Pons (tissue), 1 donor: Measurements from ENCODE around the gene C21orf91.

Source experiments
- DNase-seq: peaks from one replicate; pipeline ENCODE4 v3.0.0-alpha.2; 2016; ENCODE audit warnings: low spot score

C21orf91 gene

DNA sequence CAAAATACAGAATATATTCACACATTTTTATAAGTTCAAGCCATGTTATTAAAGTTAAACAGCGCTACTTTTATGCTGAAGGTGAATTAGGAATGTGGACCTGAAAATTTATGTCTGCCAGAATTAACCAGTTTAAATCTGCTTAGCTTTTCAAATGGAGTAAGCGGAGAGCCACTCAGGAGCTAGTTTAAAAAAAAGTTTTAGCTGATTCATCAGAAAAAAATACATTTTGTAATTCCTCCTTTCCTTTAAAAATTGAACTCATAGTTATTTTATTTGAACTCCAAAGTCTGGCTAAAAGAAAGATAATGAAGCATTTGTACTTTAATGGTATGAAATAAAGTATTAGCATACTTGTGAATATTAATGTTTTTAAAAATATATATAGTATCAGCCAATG is 21.2 kb downstream of the C21orf91 start:
- no peak for DNase-seq

GRCh38 chr21:17796503-17796902 is 22.7 kb downstream of the C21orf91 start:
- no peak for DNase-seq

DNA sequence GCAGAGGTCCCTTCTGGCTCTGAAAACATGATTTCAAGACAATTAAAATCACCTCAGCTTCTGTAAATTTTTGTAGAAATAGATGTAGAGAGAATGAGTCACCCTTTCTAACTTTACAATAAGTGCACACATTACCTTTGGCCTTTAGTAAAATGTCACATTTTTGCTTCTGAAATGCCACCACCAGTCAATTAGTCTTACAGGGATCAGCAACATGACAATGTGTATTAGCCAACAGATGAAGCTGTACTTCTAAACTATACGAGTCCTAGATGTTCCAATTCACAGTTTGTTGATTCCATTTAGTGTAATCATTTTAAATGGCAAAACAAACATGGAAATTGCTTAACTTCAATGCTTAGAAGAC is 23.1 kb downstream of the C21orf91 start:
- no peak for DNase-seq

DNA sequence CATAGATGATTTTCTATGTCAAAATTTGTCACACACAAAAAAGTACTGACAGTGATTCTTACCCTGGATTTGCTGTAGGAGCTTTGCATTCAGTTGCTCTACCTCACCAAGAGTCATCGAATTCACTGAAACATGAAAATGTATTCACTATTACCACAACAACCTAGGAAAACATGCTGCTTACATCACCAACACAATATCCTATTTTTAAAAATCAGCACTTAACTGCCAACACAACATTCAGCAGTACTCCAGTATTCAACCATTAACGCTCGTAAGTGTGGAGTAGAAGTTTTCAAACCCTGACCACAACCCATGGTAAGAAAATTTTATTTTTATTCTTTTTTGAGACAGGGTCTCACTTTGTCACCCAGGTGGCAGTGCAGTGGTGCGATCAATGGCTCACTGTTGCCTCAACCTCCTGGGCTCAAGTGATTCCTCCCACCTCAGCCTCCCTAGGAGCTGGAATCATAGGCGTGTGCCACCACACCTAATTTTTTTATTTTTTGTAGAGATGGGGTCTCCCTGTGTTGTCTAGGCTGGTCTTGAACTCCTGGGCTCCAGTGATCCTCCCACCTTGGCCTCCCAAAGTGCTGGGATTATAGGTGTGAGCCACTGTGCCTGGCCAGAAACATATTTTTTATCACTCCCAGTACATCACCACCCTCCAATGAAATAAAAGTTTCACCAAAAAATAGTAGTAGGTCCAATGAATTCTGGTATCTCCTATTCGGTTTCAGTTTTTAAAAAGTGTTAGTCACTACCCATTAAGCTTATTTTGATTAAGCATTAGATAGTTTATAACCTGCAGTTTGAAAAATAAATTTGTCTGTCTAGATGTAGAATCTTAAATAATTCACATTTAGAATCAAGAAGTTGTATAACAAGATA is 23.8 kb downstream of the C21orf91 start:
- DNase-seq: no peak

DNA sequence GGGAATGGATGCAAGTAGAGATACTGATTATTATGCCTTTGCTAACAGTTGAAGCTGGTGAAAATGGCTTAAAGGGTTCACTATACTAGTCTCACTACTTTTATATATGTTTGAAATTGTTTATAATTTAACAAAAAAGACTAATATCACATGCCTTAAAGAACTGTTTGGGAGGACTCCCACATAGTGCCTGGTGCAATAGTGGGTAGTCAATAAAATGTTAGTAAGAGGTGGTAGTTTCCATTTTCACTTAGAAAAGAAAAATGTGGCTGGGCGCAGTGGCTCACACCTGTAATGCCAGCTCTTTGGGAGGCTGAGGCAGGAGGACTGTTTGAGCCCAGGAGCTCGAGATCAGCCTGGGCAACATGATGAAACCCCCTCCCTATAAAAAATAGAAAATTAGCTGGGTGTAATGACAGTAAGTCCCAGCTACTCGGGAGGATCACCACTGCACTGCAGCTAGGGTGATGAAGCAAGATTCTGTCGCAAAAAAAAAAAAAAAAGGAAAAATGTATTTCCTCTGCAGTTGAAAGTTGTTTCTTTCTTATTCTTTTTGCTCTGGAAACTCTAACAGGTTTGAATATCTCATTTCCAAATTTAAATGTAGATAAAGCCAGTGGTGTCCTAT is 24.5 kb downstream of the C21orf91 start:
- no peak for DNase-seq

- DNase-seq: no peak
Measured at GRCh38 chr21:17793246-17794123, 25.7 kb downstream of the C21orf91 start.

- DNase-seq: no peak
Measured at GRCh38 chr21:17789656-17790055, 29.5 kb downstream of the C21orf91 start.

DNA sequence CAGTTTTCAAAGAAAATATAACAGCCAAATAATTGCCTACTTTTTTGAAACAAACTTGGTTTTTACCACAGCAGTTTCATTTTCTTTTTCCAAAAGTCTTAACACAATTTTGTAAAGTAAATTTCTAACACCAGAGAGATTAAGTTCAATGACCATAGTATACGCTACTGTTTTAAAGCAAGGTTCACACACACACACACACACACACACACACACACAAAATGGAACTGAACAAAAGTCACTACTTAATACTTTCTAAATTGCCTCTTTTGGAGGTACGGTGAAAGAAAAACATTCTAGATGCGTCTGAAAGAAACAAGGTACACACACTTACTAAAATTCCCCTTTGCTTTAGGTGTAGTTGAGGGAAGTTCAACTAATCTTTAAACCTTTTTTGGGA is 30.1 kb downstream of the C21orf91 start:
- DNase-seq: no peak

DNA sequence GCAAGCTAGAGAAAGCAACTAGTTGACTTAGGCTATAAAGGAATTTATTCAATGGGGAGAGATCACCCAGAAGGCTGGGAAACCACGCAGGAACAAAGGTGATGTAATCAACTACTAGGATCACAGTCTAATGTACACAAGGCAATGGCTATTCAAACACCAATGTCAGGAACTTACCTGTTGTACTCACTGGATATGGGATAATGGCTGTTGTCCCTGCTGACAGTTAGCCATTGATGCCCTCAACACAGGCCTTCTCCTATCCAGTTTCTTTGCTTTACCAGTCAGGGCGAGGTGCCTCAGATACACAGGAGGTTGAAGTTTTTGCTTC is 32.3 kb downstream of the C21orf91 start:
- no peak for DNase-seq

GRCh38 chr21:17786071-17786850 is 32.9 kb downstream of the C21orf91 start:
- DNase-seq: no peak

DNA sequence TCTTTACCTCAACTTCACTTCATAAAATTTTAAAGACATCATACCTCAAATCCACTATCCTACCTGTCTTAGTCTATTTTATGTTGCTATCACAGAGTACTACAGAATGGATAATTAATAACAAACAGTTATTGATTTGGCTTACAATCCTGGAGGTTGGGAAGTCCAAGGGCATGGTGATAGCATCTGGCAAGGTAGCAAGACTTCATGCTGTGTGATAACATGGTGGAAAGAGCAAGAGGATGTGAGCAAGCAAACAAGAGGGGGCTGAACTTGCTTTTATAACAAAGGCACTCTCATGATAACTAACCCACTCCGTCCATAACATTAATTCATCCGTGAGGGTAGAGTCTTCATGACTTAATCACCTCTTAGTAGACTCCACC is 33.8 kb downstream of the C21orf91 start:
- DNase-seq: no peak

GRCh38 chr21:17784604-17785402 is 34.4 kb downstream of the C21orf91 start:
- no peak for DNase-seq

DNA sequence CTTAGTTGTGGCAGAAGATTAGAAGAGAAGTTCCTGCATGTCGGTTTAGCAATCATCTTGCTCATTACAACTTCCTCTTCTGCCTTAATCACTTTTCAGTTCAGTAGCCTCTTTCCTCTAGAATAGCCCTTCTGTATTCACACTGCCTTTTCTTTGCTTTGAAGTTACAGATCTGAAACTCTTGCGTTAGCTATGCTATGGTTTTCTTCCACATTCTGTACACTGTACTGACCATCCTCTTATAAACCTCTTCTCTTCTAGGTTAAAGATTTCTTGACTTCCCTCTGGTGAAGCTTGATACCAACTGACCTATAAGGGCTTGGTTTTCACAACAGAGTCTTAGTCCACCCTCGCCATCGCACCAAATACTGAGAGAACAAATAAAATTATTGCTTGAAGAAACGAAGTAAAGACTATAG is 35.0 kb downstream of the C21orf91 start:
- DNase-seq: peak; percentile 56

DNA sequence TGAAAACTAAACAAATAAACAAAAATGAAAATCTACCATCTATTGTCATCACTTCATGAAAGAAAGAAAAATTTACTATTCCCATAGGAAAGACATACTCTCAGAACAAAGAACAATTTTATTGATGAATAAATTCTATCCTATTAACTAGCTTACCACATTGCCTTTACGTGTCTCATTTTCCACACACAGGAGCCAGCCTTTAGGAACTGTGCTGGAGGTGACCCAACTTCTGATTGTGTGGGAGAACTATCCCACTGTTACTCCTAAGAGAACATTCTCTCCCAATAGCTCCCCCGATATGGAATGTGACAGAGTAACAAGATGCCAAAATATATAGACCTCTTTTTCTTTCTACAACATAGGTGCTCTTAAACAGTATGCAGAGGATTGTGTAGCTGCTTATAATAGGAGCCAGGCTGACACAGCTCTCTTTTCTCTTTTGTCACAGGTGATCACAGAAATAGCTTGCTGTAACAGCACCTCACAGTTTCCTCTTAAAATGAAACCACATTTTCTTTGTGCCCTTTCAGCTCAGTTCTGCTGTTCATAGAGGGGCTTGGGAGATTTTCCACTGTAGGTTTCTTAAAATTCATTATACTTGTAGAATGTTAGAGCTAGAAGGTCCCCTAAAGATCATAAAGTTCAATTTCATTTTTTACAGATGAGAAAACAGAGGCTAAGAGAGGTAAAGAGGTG is 35.5 kb downstream of the C21orf91 start:
- DNase-seq: no peak

- DNase-seq: no peak
Measured at GRCh38 chr21:17783003-17783402, 36.2 kb downstream of the C21orf91 start.

DNA sequence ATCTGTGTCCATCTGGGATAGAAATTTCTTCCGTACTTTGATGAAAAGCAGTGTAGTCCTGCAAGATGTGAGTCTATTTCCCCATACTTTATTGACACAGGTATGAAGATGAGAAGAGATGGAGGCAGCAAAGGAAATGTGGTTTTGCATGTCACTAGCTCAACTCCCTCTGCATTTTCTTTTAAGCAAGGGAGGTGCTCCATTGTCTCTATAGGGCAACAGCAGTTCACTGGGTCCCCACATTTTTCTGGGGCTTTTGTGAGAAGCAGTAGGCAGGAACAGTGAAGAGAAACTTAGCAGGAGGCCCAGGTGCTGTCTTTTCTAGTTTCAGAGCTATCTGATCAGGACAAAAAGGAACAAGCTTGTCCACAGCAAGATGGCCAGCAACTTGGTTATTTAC is 37.1 kb downstream of the C21orf91 start:
- no peak for DNase-seq

DNA sequence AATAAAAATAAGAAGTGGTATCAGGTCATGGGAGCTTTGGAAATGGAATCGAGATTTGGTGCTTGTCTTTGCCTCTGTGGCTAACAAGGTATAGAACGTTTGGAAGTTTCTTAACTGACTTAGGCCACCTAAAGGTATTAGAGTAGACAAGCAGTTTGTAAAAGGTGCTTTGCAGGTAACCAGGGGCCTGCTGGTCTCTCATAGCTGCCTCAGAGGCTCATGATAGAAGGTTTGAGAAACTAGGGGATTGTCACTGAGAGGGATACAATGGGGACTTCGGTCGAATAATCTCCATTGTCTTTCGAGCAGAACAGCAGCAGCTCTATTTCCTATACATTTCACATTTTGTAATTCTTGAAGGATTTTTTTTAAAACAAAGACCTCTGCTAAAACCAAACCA is 37.6 kb downstream of the C21orf91 start:
- DNase-seq: no peak

DNA sequence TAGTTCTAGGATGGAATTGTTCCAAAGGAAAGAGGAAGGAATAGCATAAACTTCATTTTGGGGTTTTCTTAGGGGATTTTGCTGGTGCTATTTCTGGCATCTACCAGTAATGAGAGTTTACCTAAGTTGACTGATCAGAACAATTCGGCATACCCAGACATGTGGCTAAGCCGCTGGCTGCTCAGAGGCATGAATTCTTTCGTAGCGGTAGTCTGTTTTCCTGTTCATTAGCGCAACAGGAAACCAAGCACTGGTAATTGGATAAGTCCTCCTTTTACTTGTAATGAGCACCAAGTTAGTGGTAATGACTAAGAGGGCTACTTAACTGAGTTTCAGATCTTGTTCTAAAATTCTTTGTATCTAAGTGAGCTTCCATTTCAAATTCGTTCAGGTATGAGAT is 38.6 kb downstream of the C21orf91 start:
- DNase-seq: no peak

- DNase-seq: no peak
Measured at GRCh38 chr21:17779980-17780379, 39.2 kb downstream of the C21orf91 start.

- DNase-seq: no peak
Measured at GRCh38 chr21:17779496-17779895, 39.7 kb downstream of the C21orf91 start.
